ENCODE results near the gene NOTCH1.

Gene NOTCH1

GRCh38 chr9:136501686-136502085, 44.2 kb downstream of the NOTCH1 start:
- DNase-seq (ENCODE audit: low read depth), result no peak
- no peak for TF ChIP-seq CTCF (IDR thresholded peaks at IDR 0.05; ENCODE audit: low read length, missing control alignments)

GRCh38 chr9:136499935-136500910, 45.6 kb downstream of the NOTCH1 start:
- TF ChIP-seq CTCF (IDR thresholded peaks at IDR 0.05; ENCODE audit: low read length, missing control alignments), result no peak
- H3K4me3 ChIP-seq (replicated peaks; ENCODE audit: low read depth, low read length), result no peak overlapping the region
- no peak for DNase-seq (ENCODE audit: low read depth)

More at GRCh38 chr9:136501686-136502085, 44.2 kb downstream of the NOTCH1 start:
- no peak overlapping the region for H3K4me3 ChIP-seq (replicated peaks; ENCODE audit: low read depth, low read length)

GRCh38 chr9:136499071-136499934, 46.5 kb downstream of the NOTCH1 start:
- H3K4me3 ChIP-seq (replicated peaks; ENCODE audit: low read depth, low read length), result no peak overlapping the region
- no peak for TF ChIP-seq CTCF (IDR thresholded peaks at IDR 0.05; ENCODE audit: low read length, missing control alignments)
- no peak for DNase-seq (ENCODE audit: low read depth)

- DNase-seq (ENCODE audit: low read depth), result no peak
- no peak for TF ChIP-seq CTCF (IDR thresholded peaks at IDR 0.05; ENCODE audit: low read length, missing control alignments)
- no peak overlapping the region for H3K4me3 ChIP-seq (replicated peaks; ENCODE audit: low read depth, low read length)
These were observed 47.7 kb downstream of the NOTCH1 start for GRCh38 chr9:136497916-136498695.

- DNase-seq (ENCODE audit: low read depth), result no peak
- TF ChIP-seq CTCF (IDR thresholded peaks at IDR 0.05; ENCODE audit: low read length, missing control alignments), result no peak
- H3K4me3 ChIP-seq (replicated peaks; ENCODE audit: low read depth, low read length), result no peak overlapping the region
These were observed 48.8 kb downstream of the NOTCH1 start for GRCh38 chr9:136496801-136497620.

- DNase-seq (ENCODE audit: low read depth), result no peak
- TF ChIP-seq CTCF (IDR thresholded peaks at IDR 0.05; ENCODE audit: low read length, missing control alignments), result no peak
- no peak overlapping the region for H3K4me3 ChIP-seq (replicated peaks; ENCODE audit: low read depth, low read length)
These were observed 49.7 kb downstream of the NOTCH1 start for GRCh38 chr9:136496181-136496580.
